ENCODE data around the gene FGGY.

The FGGY gene

DNA sequence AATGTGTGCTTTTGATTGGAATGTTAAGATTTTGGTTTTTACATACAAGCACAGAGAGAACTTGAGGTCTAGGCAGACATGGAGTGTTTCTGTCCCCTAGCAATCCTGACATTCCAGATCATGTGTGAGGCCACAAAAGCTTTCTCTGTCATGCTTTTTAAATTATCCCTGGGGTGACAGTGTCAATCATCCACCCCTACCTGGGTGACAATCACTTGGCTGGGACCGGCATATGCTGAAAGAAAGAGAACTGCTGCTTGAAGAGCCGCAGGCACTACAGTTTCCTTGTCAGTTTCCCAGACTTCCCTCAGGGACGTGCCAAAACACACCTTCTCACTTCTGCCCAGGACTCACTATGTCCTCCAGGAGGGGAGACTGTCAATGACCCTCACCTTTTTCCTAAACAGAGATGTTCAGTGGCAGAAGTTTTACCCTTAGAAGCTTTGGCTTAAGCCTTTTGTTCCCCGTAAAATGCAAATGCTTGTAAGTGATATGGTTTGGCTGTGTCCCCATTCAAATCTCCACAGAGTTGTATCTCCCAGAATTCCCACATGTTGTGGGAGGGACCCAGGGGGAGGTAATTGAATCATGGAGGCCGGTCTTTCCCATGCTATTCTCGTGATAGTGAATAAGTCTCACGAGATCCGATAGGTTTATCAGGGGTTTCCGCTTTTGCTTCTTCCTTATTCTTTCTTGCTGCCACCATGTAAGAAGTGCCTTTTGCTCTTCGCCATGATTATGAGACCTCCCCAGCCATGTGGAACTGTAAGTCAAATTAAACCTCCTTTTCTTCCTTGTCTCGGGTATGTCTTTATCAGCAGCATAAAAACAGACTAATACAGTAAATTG, 217.4 kb downstream of the FGGY start:
- no peak for TF ChIP-seq EZH2phosphoT487 (conservative IDR thresholded peaks at IDR 0.05; ENCODE audit: low read length)
- TF ChIP-seq, protein P1, sequence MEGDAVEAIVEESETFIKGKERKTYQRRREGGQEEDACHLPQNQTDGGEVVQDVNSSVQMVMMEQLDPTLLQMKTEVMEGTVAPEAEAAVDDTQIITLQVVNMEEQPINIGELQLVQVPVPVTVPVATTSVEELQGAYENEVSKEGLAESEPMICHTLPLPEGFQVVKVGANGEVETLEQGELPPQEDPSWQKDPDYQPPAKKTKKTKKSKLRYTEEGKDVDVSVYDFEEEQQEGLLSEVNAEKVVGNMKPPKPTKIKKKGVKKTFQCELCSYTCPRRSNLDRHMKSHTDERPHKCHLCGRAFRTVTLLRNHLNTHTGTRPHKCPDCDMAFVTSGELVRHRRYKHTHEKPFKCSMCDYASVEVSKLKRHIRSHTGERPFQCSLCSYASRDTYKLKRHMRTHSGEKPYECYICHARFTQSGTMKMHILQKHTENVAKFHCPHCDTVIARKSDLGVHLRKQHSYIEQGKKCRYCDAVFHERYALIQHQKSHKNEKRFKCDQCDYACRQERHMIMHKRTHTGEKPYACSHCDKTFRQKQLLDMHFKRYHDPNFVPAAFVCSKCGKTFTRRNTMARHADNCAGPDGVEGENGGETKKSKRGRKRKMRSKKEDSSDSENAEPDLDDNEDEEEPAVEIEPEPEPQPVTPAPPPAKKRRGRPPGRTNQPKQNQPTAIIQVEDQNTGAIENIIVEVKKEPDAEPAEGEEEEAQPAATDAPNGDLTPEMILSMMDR (IDR thresholded peaks at IDR 0.05; ENCODE audit: insufficient read depth, low read length, poor library complexity, severe bottlenecking) = no peak
- no peaks in the 10 kb centered on the region for H3K27me3 ChIP-seq (ENCODE audit: low read length)
- no peak overlapping the region for H3K4me2 ChIP-seq (ENCODE audit: low read depth, low read length, poor library complexity, severe bottlenecking)
- no peak overlapping the region for H3K27ac ChIP-seq (ENCODE audit: low read depth, low read length)
- H3K9me3 ChIP-seq (ENCODE audit: insufficient read depth, low read length) = no peaks in the 10 kb centered on the region
- no peak overlapping the region for H2AFZ ChIP-seq (ENCODE audit: low read depth, low read length, severe bottlenecking)
- no peaks in the 10 kb centered on the region for H3F3A ChIP-seq (ENCODE audit: insufficient read depth)
- H3K36me3 ChIP-seq (ENCODE audit: low read length) = no peaks in the 10 kb centered on the region
- H3K4me3 ChIP-seq (ENCODE audit: insufficient read depth, low read length, poor library complexity, severe bottlenecking) = no peak overlapping the region
- no peaks in the 10 kb centered on the region for H4K20me1 ChIP-seq (ENCODE audit: low read depth, low read length)
- H3K9ac ChIP-seq (ENCODE audit: low read length) = no peak overlapping the region
- no peaks in the 10 kb centered on the region for H3K9me2 ChIP-seq (replicated peaks; ENCODE audit: insufficient read depth, low read length)
- H3K79me2 ChIP-seq (ENCODE audit: insufficient read depth, low read length) = no peaks in the 10 kb centered on the region

DNA sequence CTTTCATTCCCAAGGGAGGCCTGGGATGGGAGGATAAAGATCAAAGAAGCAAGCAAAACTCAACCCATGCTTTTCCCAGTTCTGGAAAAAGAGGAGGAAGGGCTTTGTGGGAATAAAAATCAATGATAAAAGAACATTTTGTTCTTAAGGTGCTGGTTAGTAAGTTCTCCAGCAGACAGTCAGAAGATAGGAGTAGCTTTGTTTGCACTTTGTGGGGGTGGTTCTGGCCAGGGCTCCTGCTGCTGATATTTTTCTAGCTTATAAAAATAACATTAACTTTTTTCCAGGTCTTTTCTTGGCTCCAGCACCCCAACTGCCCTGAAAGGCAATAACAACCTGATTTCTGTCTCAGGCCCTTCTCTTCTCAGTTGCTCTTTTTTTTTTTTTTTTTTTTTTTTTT, 220.0 kb downstream of the FGGY start:
- H3K9me2 ChIP-seq (replicated peaks; ENCODE audit: insufficient read depth, low read length) = no peaks in the 10 kb centered on the region
- H3K27ac ChIP-seq (ENCODE audit: low read depth, low read length) = no peak overlapping the region
- no peak for TF ChIP-seq EZH2phosphoT487 (conservative IDR thresholded peaks at IDR 0.05; ENCODE audit: low read length)
- TF ChIP-seq, protein P1 (IDR thresholded peaks at IDR 0.05; ENCODE audit: insufficient read depth, low read length, poor library complexity, severe bottlenecking) = no peak
- H2AFZ ChIP-seq (ENCODE audit: low read depth, low read length, severe bottlenecking) = no peak overlapping the region
- no peaks in the 10 kb centered on the region for H4K20me1 ChIP-seq (ENCODE audit: low read depth, low read length)
- no peaks in the 10 kb centered on the region for H3K36me3 ChIP-seq (ENCODE audit: low read length)
- H3K79me2 ChIP-seq (ENCODE audit: insufficient read depth, low read length) = no peaks in the 10 kb centered on the region
- H3K27me3 ChIP-seq (ENCODE audit: low read length) = no peaks in the 10 kb centered on the region
- no peaks in the 10 kb centered on the region for H3F3A ChIP-seq (ENCODE audit: insufficient read depth)
- no peak overlapping the region for H3K4me3 ChIP-seq (ENCODE audit: insufficient read depth, low read length, poor library complexity, severe bottlenecking)
- H3K9me3 ChIP-seq (ENCODE audit: insufficient read depth, low read length) = no peaks in the 10 kb centered on the region
- no peak overlapping the region for H3K4me2 ChIP-seq (ENCODE audit: low read depth, low read length, poor library complexity, severe bottlenecking)
- H3K9ac ChIP-seq (ENCODE audit: low read length) = no peak overlapping the region

DNA sequence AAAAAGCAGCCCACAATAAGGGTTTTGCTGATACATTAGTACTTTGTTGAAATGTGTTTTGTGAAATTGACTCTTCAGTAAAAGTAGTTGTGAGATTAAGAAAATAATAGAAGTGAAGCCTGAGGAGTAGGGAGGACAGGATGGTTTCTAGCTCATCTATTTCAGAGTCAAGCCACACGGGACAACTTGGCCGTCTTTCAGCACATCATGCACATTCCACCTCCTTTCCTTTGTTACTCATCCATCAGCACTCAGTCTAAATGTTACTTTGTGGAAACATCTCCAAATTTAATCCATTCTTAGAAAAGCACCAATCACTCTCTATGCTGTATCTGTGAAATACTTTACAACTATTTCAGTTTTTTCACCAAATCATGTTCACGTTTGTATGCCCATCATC, 223.3 kb downstream of the FGGY start:
- no peaks in the 10 kb centered on the region for H3K27me3 ChIP-seq (ENCODE audit: low read length)
- H2AFZ ChIP-seq (ENCODE audit: low read depth, low read length, severe bottlenecking) = no peak overlapping the region
- H3K4me3 ChIP-seq (ENCODE audit: insufficient read depth, low read length, poor library complexity, severe bottlenecking) = no peak overlapping the region
- no peaks in the 10 kb centered on the region for H3F3A ChIP-seq (ENCODE audit: insufficient read depth)
- no peak overlapping the region for H3K27ac ChIP-seq (ENCODE audit: low read depth, low read length)
- H4K20me1 ChIP-seq (ENCODE audit: low read depth, low read length) = no peaks in the 10 kb centered on the region
- H3K4me2 ChIP-seq (ENCODE audit: low read depth, low read length, poor library complexity, severe bottlenecking) = no peak overlapping the region
- H3K9me2 ChIP-seq (replicated peaks; ENCODE audit: insufficient read depth, low read length) = no peaks in the 10 kb centered on the region; the same call in 1 of the 2 replicates
- H3K79me2 ChIP-seq (ENCODE audit: insufficient read depth, low read length) = no peaks in the 10 kb centered on the region
- H3K36me3 ChIP-seq (ENCODE audit: low read length) = no peaks in the 10 kb centered on the region
- no peak for TF ChIP-seq EZH2phosphoT487 (conservative IDR thresholded peaks at IDR 0.05; ENCODE audit: low read length)
- TF ChIP-seq, protein P1 (IDR thresholded peaks at IDR 0.05; ENCODE audit: insufficient read depth, low read length, poor library complexity, severe bottlenecking) = no peak
- no peaks in the 10 kb centered on the region for H3K9me3 ChIP-seq (ENCODE audit: insufficient read depth, low read length)
- H3K9ac ChIP-seq (ENCODE audit: low read length) = no peak overlapping the region
